K562 (cell line): ENCODE measurements around the gene B3GAT3. TPM values are rescaled to one million over a fixed set of nuclear protein-coding genes. Genes with fewer than 3 reads are reported as not detected.

Experiments used
- BMI1 ChIP-seq: fragments of 150-350 bp; IDR thresholded peaks from 2 replicates; pipeline ENCODE4 v1.6.1; 2014; ENCODE audit warnings: low read length
- CREM ChIP-seq: IDR thresholded peaks from 2 replicates; pipeline ENCODE4 v1.6.1; 2014; ENCODE audit warnings: antibody characterized with exemption, low read depth
- DEAF1 ChIP-seq: fragments of 450-650 bp; formaldehyde crosslinking; IDR thresholded peaks from 2 replicates; pipeline ENCODE4 v1.4.0; 2020; ENCODE audit warnings: mild to moderate bottlenecking, moderate library complexity
- FOSL1 ChIP-seq: fragments of 200-800 bp; sonication (Bioruptor generic); conservative IDR thresholded peaks from 2 replicates; pipeline ENCODE4 v1.6.1; 2016; ENCODE audit warnings: missing genetic modification characterization, missing compliant biosample characterization
- GATAD2A ChIP-seq: fragments of 450-650 bp; IDR thresholded peaks from 2 replicates; pipeline ENCODE4 v1.6.1; 2017
- HLTF ChIP-seq: fragments of 450-650 bp; IDR thresholded peaks from 2 replicates; pipeline ENCODE4 v1.6.1; 2016
- HMG20B ChIP-seq: fragments of 250-450 bp; sonication (Bioruptor Pico); IDR thresholded peaks from 2 replicates; pipeline ENCODE4 v1.5.0; 2021; ENCODE audit warnings: mild to moderate bottlenecking
- KDM4B ChIP-seq, 2 experiments: fragments of 450-650 bp in 1 of 2; sonication (generic) in 1 of 2; IDR thresholded peaks; 2 replicates each; pipeline ENCODE4 v1.6.1; 2016 to 2017; ENCODE audit warnings: borderline replicate concordance in 2 of 2, antibody characterized with exemption in 1 of 2, low read depth in 1 of 2, mild to moderate bottlenecking in 1 of 2
- NFIX ChIP-seq: fragments of 250-450 bp; sonication (Bioruptor Pico); IDR thresholded peaks from 2 replicates; pipeline ENCODE4 v1.4.0; 2020; ENCODE audit warnings: low read depth, mild to moderate bottlenecking, moderate library complexity
- NR2C1 ChIP-seq, 2 experiments: fragments of 450-650 bp; IDR thresholded peaks; 2 replicates each; pipeline ENCODE4 v1.6.1; 2017; ENCODE audit warnings: mild to moderate bottlenecking in 2 of 2, antibody characterized with exemption in 1 of 2, inconsistent platforms in 1 of 2, missing compliant biosample characterization in 1 of 2, missing genetic modification characterization in 1 of 2
- PHTF2 ChIP-seq: fragments of 250-450 bp; sonication (Bioruptor Pico); IDR thresholded peaks from 2 replicates; pipeline ENCODE4 v1.5.0; 2021; ENCODE audit warnings: mild to moderate bottlenecking
- POLR2H ChIP-seq: IDR thresholded peaks from 2 replicates; pipeline ENCODE4 v1.6.1; 2016; ENCODE audit warnings: missing genetic modification characterization, low read depth, mild to moderate bottlenecking, control low read depth, missing compliant biosample characterization, moderate library complexity
- POLR3G ChIP-seq: IDR thresholded peaks from 2 replicates; pipeline ENCODE4 v1.6.1; 2011; ENCODE audit not compliant: insufficient read length, insufficient replicate concordance; ENCODE audit errors: extremely low read depth
- RB1 ChIP-seq: fragments of 450-650 bp; IDR thresholded peaks from 2 replicates; pipeline ENCODE4 v1.6.1; 2017; ENCODE audit warnings: low read depth, mild to moderate bottlenecking
- SOX6 ChIP-seq: fragments of 450-650 bp; IDR thresholded peaks from 2 replicates; pipeline ENCODE4 v1.6.1; 2014; ENCODE audit warnings: mild to moderate bottlenecking
- ZBED1 ChIP-seq: IDR thresholded peaks from 2 replicates; pipeline ENCODE4 v1.6.1; 2014
- ZNF175 ChIP-seq: fragments of 200-800 bp; sonication (Bioruptor generic); IDR thresholded peaks from 2 replicates; pipeline ENCODE4 v1.6.1; 2016; ENCODE audit warnings: low read depth, mild to moderate bottlenecking, missing genetic modification characterization, missing compliant biosample characterization
- ZNF232 ChIP-seq: sonication (generic); formaldehyde crosslinking; IDR thresholded peaks from 2 replicates; pipeline ENCODE4 v1.8.0; 2022; ENCODE audit warnings: mild to moderate bottlenecking, missing genetic modification reagents
- ZNF263 ChIP-seq: sonication (generic); formaldehyde crosslinking; IDR thresholded peaks from 2 replicates; pipeline ENCODE4 v1.8.0; 2022; ENCODE audit warnings: mild to moderate bottlenecking, missing genetic modification reagents, borderline replicate concordance
- ZNF583 ChIP-seq: fragments of 250-450 bp; sonication (Bioruptor Pico); IDR thresholded peaks from 2 replicates; pipeline ENCODE4 v1.4.0; 2020
- polyA plus RNA-seq, 8 experiments: library from polyadenylated mRNA; depleted of rRNA in 4 of 8; stranded (reverse) in 5 of 8; unstranded in 3 of 8; fragments of >200 nt; fragmentation: Nextera tagmentation in 2 of 8; fragmentation: Illumina TruSeq in 1 of 8; extraction: Ambion mirVana in 2 of 8; extraction: Trizol in 1 of 8; gene quantifications; 2 replicates each; pipeline versions ENCODE4 v1.2.1 to v1.2.3, GENCODE V29; 2011 to 2014; ENCODE audit warnings: inconsistent platforms in 1 of 8, missing spikeins in 1 of 8
- total RNA-seq, 7 experiments: library from RNA; depleted of rRNA in 6 of 7; stranded (reverse); fragments of >200 nt in 6 of 7; fragmentation: Illumina TruSeq in 2 of 7; extraction: Trizol in 2 of 7; gene quantifications; 2 replicates each; pipeline versions ENCODE4 v1.2.1 to v1.2.3, GENCODE V29; 2011 to 2021; ENCODE audit warnings: low replicate concordance in 1 of 7
- TF ChIP-seq, protein P1 (sequence below), 3 experiments: IDR thresholded peaks in 2 of 3; conservative IDR thresholded peaks in 1 of 3; 2 replicates each; pipeline ENCODE4 v1.5.1; 2011 to 2012; ENCODE audit warnings: low read length in 3 of 3, mild to moderate bottlenecking in 3 of 3, control low read depth in 2 of 3, improper control_type of control experiment in 1 of 3, inconsistent platforms in 1 of 3, low read depth in 1 of 3, mixed read lengths in 1 of 3, moderate library complexity in 1 of 3; ENCODE audit not compliant: insufficient read depth in 2 of 3
- TF ChIP-seq, protein P2 (sequence below): fragments of 450-650 bp; IDR thresholded peaks from 2 replicates; pipeline ENCODE4 v1.6.1; 2018; ENCODE audit not compliant: partially characterized antibody

B3GAT3 gene
- total and polyA plus RNA-seq, 9 of the 15 experiments (the other 6 are each of a cell fraction or from before 2014, with no cell fraction given), result 0.30 to 64.0 (median 21.4) TPM

GRCh38 chr11:62621567-62622470 is at the start of gene B3GAT3 (continued):
- TF ChIP-seq DEAF1 (CRISPR knock-in tag) (no peak), PHTF2 (CRISPR knock-in tag) (no peak), CREM (peak; percentile 98), BMI1 (no peak), RB1 (peak; percentile 68), SOX6 (peak; percentile 82), HMG20B (CRISPR knock-in tag) (no peak), ZNF175 (CRISPR knock-in tag) (no peak), GATAD2A (no peak), POLR3G (no peak), ZNF583 (no peak), POLR2H (tag) (peak; percentile 54), FOSL1 (peak; percentile 35), NR2C1 (IDR thresholded peaks at IDR 0.05) (peak; percentile 60; the same call in 1 of the 2 replicates), NR2C1 (tag; IDR thresholded peaks at IDR 0.05) (peak; percentile 67; the same call in 1 of the 2 replicates), ZBED1 (no peak), NFIX (CRISPR knock-in tag) (no peak), ZNF263 (CRISPR knock-in tag) (no peak), ZNF232 (CRISPR knock-in tag) (no peak), KDM4B (IDR thresholded peaks at IDR 0.05; ENCODE audit: borderline replicate concordance in 2 of 2, low read depth in 1 of 2) (peak in 1 of 2 experiments; percentile 90; a peak in 1 of 4 replicates), HLTF (no peak)
- TF ChIP-seq, protein P1, sequence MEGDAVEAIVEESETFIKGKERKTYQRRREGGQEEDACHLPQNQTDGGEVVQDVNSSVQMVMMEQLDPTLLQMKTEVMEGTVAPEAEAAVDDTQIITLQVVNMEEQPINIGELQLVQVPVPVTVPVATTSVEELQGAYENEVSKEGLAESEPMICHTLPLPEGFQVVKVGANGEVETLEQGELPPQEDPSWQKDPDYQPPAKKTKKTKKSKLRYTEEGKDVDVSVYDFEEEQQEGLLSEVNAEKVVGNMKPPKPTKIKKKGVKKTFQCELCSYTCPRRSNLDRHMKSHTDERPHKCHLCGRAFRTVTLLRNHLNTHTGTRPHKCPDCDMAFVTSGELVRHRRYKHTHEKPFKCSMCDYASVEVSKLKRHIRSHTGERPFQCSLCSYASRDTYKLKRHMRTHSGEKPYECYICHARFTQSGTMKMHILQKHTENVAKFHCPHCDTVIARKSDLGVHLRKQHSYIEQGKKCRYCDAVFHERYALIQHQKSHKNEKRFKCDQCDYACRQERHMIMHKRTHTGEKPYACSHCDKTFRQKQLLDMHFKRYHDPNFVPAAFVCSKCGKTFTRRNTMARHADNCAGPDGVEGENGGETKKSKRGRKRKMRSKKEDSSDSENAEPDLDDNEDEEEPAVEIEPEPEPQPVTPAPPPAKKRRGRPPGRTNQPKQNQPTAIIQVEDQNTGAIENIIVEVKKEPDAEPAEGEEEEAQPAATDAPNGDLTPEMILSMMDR (IDR thresholded peaks at IDR 0.05 in 2 of 3, conservative IDR thresholded peaks at IDR 0.05 in 1 of 3; ENCODE audit: insufficient read depth in 2 of 3, low read depth in 1 of 3, low read length in 3 of 3), result peak in 2 of 3 experiments; percentile 8 to 28; a peak in 1 of 6 replicates
- TF ChIP-seq, protein P2, sequence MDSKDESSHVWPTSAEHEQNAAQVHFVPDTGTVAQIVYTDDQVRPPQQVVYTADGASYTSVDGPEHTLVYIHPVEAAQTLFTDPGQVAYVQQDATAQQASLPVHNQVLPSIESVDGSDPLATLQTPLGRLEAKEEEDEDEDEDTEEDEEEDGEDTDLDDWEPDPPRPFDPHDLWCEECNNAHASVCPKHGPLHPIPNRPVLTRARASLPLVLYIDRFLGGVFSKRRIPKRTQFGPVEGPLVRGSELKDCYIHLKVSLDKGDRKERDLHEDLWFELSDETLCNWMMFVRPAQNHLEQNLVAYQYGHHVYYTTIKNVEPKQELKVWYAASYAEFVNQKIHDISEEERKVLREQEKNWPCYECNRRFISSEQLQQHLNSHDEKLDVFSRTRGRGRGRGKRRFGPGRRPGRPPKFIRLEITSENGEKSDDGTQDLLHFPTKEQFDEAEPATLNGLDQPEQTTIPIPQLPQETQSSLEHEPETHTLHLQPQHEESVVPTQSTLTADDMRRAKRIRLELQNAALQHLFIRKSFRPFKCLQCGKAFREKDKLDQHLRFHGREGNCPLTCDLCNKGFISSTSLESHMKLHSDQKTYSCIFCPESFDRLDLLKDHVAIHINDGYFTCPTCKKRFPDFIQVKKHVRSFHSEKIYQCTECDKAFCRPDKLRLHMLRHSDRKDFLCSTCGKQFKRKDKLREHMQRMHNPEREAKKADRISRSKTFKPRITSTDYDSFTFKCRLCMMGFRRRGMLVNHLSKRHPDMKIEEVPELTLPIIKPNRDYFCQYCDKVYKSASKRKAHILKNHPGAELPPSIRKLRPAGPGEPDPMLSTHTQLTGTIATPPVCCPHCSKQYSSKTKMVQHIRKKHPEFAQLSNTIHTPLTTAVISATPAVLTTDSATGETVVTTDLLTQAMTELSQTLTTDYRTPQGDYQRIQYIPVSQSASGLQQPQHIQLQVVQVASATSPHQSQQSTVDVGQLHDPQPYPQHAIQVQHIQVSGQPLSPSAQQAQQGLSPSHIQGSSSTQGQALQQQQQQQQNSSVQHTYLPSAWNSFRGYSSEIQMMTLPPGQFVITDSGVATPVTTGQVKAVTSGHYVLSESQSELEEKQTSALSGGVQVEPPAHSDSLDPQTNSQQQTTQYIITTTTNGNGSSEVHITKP, result peak; percentile 6
